Mesenteric fat pad (tissue), 1 donor: Measurements from ENCODE around the gene HPGDS. TPM values are rescaled to one million over a fixed set of nuclear protein-coding genes. Genes with fewer than 3 reads are reported as not detected.
"Not testable (repeated sequence)": the region's sequence is repeated elsewhere in the genome, so short reads cannot be mapped to it uniquely, and the experiment has no call there.

Experiments
- DNase-seq: peaks from one replicate; pipeline ENCODE4 v3.0.0-alpha.2; 2020; ENCODE audit warnings: low spot score
- total RNA-seq: library from RNA; stranded (reverse); fragmentation: NEBNext Ultra II Directional; extraction: Animal tissue kit (Norgen Biotek cat#: 25700); gene quantifications from one replicate; pipeline ENCODE4 v1.2.1, GENCODE V29; 2021
- donor health status: DM: yes; HTN: yes; CAD: no.

Gene HPGDS
- total RNA-seq, 1 donor from 2014 or later = 4.1 TPM

GRCh38 chr4:94329933-94330332 is 12.7 kb downstream of the HPGDS start:
- DNase-seq = no peak

GRCh38 chr4:94325835-94326234 is 16.8 kb downstream of the HPGDS start:
- no peak for DNase-seq

GRCh38 chr4:94319927-94320326 is 22.7 kb downstream of the HPGDS start:
- not testable (repeated sequence) for DNase-seq

GRCh38 chr4:94307231-94307871 is 35.3 kb downstream of the HPGDS start:
- no peak for DNase-seq

GRCh38 chr4:94306713-94307112 is 35.9 kb downstream of the HPGDS start:
- DNase-seq = no peak

- DNase-seq = no peak
Observed at GRCh38 chr4:94305466-94306225, 37.0 kb downstream of the HPGDS start.

GRCh38 chr4:94304365-94304971 is 38.2 kb downstream of the HPGDS start:
- no peak for DNase-seq

- no peak for DNase-seq
Observed at GRCh38 chr4:94302191-94302590, 40.4 kb downstream of the HPGDS start.

- no peak for DNase-seq
Observed at GRCh38 chr4:94298725-94299252, 43.8 kb downstream of the HPGDS start.

GRCh38 chr4:94295473-94295872 is 47.2 kb downstream of the HPGDS start:
- DNase-seq = not testable (repeated sequence)

GRCh38 chr4:94293981-94294380 is 48.7 kb downstream of the HPGDS start:
- not testable (repeated sequence) for DNase-seq

- no peak for DNase-seq
Observed at GRCh38 chr4:94290245-94290644, 52.4 kb downstream of the HPGDS start.

GRCh38 chr4:94285666-94286065 is 57.0 kb downstream of the HPGDS start:
- DNase-seq = no peak

- DNase-seq = no peak
Observed at GRCh38 chr4:94284889-94285288, 57.7 kb downstream of the HPGDS start.

- DNase-seq = no peak
Observed at GRCh38 chr4:94278781-94279180, 63.9 kb downstream of the HPGDS start.

GRCh38 chr4:94277534-94277933 is 65.1 kb downstream of the HPGDS start:
- no peak for DNase-seq

GRCh38 chr4:94276204-94276603 is 66.4 kb downstream of the HPGDS start:
- DNase-seq = no peak

- DNase-seq = no peak
Observed at GRCh38 chr4:94274912-94275311, 67.7 kb downstream of the HPGDS start.

GRCh38 chr4:94271248-94271647 is 71.4 kb downstream of the HPGDS start:
- no peak for DNase-seq

- DNase-seq = no peak
Observed at GRCh38 chr4:94267037-94267436, 75.6 kb downstream of the HPGDS start.

- DNase-seq = no peak
Observed at GRCh38 chr4:94262163-94263016, 80.2 kb downstream of the HPGDS start.
